Measurements from ENCODE around the gene DCUN1D1. TPM values are rescaled to one million over a fixed set of nuclear protein-coding genes. Genes with fewer than 3 reads are reported as not detected.

Gene DCUN1D1
- total RNA-seq, 1 experiment from 2014 or later: 71.7 TPM

DNA sequence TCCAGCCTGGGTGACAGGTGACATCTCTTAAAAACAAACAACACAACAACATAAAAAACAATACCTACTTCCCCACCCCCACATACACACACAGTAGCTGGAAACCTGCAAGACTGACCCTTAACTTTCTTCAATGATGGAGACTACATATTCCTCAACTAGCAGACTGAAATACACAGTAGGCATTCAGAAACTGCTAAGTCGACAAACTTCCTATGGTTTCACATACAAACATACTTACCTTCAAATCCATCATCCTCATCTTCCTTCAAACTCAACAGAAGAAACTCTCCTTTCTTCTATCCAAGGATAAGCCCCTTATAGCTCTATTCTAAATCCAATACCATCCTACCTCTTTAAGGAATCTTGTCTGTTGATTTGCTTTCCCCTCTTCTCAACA is 30.6 kb downstream of the DCUN1D1 start:
- peak overlapping the region in 2 of 3 experiments; percentile 6 to 19; a peak in 1 of 7 replicates for H3K27ac Mint-ChIP-seq
- Histone ChIP-seq H2BK12ac (ENCODE audit: insufficient read length, low read depth, low read length) (no peak overlapping the region), H3K9ac (ENCODE audit: extremely low read depth, insufficient read length, low read length) (no peak overlapping the region), H3T11ph (ENCODE audit: low read length) (no peak overlapping the region), H3K79me1 (ENCODE audit: insufficient read depth, low read depth, low read length, poor library complexity, severe bottlenecking) (no peaks in the 10 kb centered on the region), H3K4me1 (ENCODE audit: insufficient read depth, low read length) (no peaks in the 10 kb centered on the region; the same call in 1 of the 2 replicates), H2AK5ac (ENCODE audit: insufficient read length, low read length) (no peak overlapping the region), H3K4me2 (ENCODE audit: insufficient read depth, insufficient read length, low read length) (no peak overlapping the region), H3K14ac (ENCODE audit: insufficient read depth, low read length) (no peak overlapping the region), H4K91ac (ENCODE audit: insufficient read length, low read depth, low read length) (no peak overlapping the region), H3K56ac (ENCODE audit: insufficient read length, low read depth, low read length) (no peak overlapping the region), H2BK5ac (ENCODE audit: insufficient read length, low read length) (no peak overlapping the region), H3K23me2 (ENCODE audit: insufficient read length, low read depth, low read length, poor library complexity, severe bottlenecking) (no peaks in the 10 kb centered on the region), H4K8ac (replicated peaks; ENCODE audit: insufficient read length, low read depth, low read length) (no peak overlapping the region), H3K4ac (ENCODE audit: low read depth, low read length) (no peak overlapping the region), H4K5ac (ENCODE audit: insufficient read length, low read depth, low read length) (no peak overlapping the region), H2AFZ (ENCODE audit: low read length) (no peak overlapping the region), H2BK20ac (ENCODE audit: low read depth, low read length, poor library complexity, severe bottlenecking) (no peak overlapping the region), H3K23ac (ENCODE audit: insufficient read length, low read depth, low read length) (no peak overlapping the region), H3K27me3 (ENCODE audit: insufficient read depth, low read length) (no peaks in the 10 kb centered on the region), H2BK15ac (ENCODE audit: low read depth, low read length) (no peak overlapping the region), H3K27ac (ENCODE audit: insufficient read length, low read depth, low read length) (no peak overlapping the region), H3K79me2 (ENCODE audit: insufficient read depth, low read length) (no peaks in the 10 kb centered on the region), H3K18ac (ENCODE audit: insufficient read length, low read depth, low read length) (no peak overlapping the region), H3K9me3 (ENCODE audit: control insufficient read depth, low read depth, low read length) (no peaks in the 10 kb centered on the region), H2BK120ac (ENCODE audit: low read depth, low read length, poor library complexity, severe bottlenecking) (no peak overlapping the region), H4K20me1 (ENCODE audit: control insufficient read depth, insufficient read depth, insufficient read length) (no peaks in the 10 kb centered on the region)
- no CpG with 5 or more reads among the region's 1 CpG for WGBS (ENCODE audit: extremely low coverage, insufficient read length, low lambda C conversion rate)
- DNase-seq: no peak
- TF ChIP-seq, protein P1, sequence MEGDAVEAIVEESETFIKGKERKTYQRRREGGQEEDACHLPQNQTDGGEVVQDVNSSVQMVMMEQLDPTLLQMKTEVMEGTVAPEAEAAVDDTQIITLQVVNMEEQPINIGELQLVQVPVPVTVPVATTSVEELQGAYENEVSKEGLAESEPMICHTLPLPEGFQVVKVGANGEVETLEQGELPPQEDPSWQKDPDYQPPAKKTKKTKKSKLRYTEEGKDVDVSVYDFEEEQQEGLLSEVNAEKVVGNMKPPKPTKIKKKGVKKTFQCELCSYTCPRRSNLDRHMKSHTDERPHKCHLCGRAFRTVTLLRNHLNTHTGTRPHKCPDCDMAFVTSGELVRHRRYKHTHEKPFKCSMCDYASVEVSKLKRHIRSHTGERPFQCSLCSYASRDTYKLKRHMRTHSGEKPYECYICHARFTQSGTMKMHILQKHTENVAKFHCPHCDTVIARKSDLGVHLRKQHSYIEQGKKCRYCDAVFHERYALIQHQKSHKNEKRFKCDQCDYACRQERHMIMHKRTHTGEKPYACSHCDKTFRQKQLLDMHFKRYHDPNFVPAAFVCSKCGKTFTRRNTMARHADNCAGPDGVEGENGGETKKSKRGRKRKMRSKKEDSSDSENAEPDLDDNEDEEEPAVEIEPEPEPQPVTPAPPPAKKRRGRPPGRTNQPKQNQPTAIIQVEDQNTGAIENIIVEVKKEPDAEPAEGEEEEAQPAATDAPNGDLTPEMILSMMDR (conservative IDR thresholded peaks at IDR 0.05): no peak
- H3K4me3 Mint-ChIP-seq: no peak overlapping the region
- H3K9me3 Mint-ChIP-seq: peaks cover 5 to 9% of the 10 kb centered on the region in 2 experiments; a peak in 3 of 5 replicates
- no peaks in the 10 kb centered on the region for H3K27me3 Mint-ChIP-seq (ENCODE audit: low read depth)
- peaks cover 32 to 64% (median 55%) of the 10 kb centered on the region in 3 experiments for H3K36me3 Mint-ChIP-seq (ENCODE audit: insufficient read depth in 1 of 3, low read depth in 3 of 3)
- H3K4me1 Mint-ChIP-seq: peaks cover 13 to 14% of the 10 kb centered on the region in 2 experiments
